Fibroblast of the aortic adventitia (primary cell): ENCODE data around the gene VAMP4. TPM values are rescaled to one million over a fixed set of nuclear protein-coding genes. Genes with fewer than 3 reads are reported as not detected.
A peak's percentile ranks its signal among the peaks of the same experiment; 100 is the strongest.

Experiments used
- DNase-seq: peaks from one replicate; pipeline ENCODE4 v3.0.0-alpha.2; 2010; ENCODE audit warnings: low read depth
- H3K4me3 ChIP-seq: 2 replicates; pipeline ENCODE4 v1.5.1; 2011; ENCODE audit warnings: low read depth, mild to moderate bottlenecking, control low read depth, low read length, moderate library complexity
- CTCF ChIP-seq: IDR thresholded peaks from 2 replicates; pipeline ENCODE4 v1.5.1; 2011; ENCODE audit warnings: mild to moderate bottlenecking, low read length, control low read depth, inconsistent platforms; ENCODE audit not compliant: insufficient read depth
- total RNA-seq: library from RNA; depleted of rRNA; stranded (reverse); fragments of >200 nt; gene quantifications from 2 replicates; pipeline ENCODE4 v1.2.3, GENCODE V29; 2012; ENCODE audit warnings: low replicate concordance

Gene VAMP4
- total RNA-seq, 1 donor, result 10.7 TPM

GRCh38 chr1:171769171-171769570 is 27.3 kb upstream of the VAMP4 start:
- no peak for TF ChIP-seq CTCF
- no peak overlapping the region for H3K4me3 ChIP-seq
- DNase-seq, result no peak

- DNase-seq, result no peak
- no peak overlapping the region for H3K4me3 ChIP-seq
- no peak for TF ChIP-seq CTCF
Observed at GRCh38 chr1:171763764-171764163, 21.9 kb upstream of the VAMP4 start.

GRCh38 chr1:171762143-171762563 is 20.3 kb upstream of the VAMP4 start:
- no peak for TF ChIP-seq CTCF
- H3K4me3 ChIP-seq, result no peak overlapping the region
- no peak for DNase-seq

GRCh38 chr1:171758011-171758410 is 16.1 kb upstream of the VAMP4 start:
- DNase-seq, result no peak
- TF ChIP-seq CTCF, result no peak
- H3K4me3 ChIP-seq, result no peak overlapping the region

- no peak overlapping the region for H3K4me3 ChIP-seq
- no peak for DNase-seq
- TF ChIP-seq CTCF, result no peak
Observed at GRCh38 chr1:171756856-171757255, 15.0 kb upstream of the VAMP4 start.

- H3K4me3 ChIP-seq, result no peak overlapping the region
- DNase-seq, result no peak
- no peak for TF ChIP-seq CTCF
Observed at GRCh38 chr1:171754971-171755370, 13.1 kb upstream of the VAMP4 start.

- TF ChIP-seq CTCF, result no peak
- DNase-seq, result peak; percentile 61
- H3K4me3 ChIP-seq, result no peak overlapping the region
Observed at GRCh38 chr1:171754353-171754705, 12.5 kb upstream of the VAMP4 start.
